Medulla oblongata (tissue), 1 donor: ENCODE measurements around the gene SMARCC2.
A peak's percentile ranks its signal among the peaks of the same experiment; 100 is the strongest.
"Not testable (repeated sequence)": the region's sequence is repeated elsewhere in the genome, so short reads cannot be mapped to it uniquely, and the experiment has no call there.

Experiments
- DNase-seq: peaks from one replicate; pipeline ENCODE4 v3.0.0-alpha.2; 2015; ENCODE audit errors: extremely low spot score

Gene SMARCC2

DNA sequence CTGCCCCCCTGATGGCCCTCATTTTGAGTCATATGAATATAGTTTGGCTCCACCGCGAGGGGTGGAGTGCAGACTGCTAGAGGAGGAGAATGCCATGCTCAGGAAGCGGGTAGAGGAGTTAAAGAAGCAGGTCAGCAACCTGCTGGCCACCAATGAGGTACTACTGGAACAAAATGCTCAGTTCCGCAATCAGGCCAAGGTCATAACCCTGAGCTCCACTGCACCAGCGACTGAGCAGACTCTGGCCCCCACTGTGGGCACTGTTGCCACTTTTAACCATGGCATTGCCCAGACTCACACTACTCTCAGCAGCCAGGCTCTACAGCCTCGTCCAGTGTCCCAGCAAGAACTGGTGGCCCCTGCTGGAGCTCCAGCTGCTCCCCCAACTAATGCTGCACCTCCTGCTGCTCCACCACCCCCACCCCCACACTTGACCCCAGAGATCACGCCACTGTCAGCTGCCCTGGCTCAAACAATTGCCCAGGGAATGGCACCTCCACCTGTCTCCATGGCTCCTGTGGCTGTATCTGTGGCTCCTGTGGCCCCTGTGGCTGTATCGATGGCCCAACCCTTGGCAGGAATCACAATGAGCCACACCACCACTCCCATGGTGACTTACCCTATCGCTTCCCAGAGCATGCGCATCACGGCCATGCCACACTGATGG, 67.9 kb downstream of the SMARCC2 start:
- no peak for DNase-seq

DNA sequence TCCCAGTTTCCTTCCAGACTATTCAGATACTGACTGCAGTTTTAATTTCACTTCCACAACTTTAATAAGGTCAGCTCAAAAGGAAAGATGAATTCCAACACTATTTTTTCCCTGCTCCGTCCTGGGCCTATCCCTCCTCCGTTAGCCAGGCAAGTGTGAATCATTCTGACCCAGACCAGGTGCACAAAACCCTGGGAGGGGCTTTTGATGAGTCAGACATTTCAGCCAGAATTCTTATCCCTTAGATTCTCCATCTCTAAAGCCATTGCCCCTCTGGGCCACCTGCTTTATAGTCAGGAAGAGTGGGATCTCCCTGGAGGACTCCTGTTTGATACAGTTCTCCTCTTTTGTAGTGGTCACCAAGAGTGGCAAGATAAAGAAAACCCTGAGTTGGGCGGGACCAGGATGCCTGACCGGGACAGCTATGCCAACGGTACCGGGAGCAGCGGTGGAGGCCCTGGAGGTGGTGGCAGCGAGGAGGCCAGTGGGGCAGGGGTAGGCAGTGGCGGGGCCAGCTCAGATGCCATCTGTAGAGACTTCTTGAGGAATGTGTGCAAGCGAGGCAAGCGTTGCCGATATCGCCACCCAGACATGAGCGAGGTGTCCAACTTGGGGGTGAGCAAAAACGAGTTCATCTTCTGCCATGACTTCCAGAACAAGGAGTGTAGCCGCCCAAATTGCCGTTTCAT, 69.0 kb downstream of the SMARCC2 start:
- no peak for DNase-seq

DNA sequence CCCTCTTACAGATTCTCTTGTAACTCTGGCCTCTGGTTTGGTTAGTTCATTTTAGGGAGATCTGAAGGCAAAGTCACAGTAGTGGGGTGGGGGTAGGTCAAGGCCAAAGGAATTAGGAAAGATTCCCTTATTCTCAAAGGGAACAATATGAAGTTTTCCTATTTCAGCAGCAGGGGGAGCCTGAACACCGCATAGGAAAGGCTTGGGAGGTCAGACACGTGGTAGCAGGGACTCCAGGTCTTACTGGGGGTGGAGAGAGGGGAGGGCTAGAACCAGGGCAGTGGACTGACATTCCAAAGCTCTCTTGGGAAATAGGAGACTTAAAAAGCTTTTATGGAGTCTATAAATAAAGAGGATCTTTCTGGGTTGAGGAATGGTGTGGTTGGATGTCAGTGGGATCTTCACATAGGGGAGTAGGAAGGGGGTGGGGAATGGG, 69.9 kb downstream of the SMARCC2 start:
- peak; percentile 91 for DNase-seq

DNA sequence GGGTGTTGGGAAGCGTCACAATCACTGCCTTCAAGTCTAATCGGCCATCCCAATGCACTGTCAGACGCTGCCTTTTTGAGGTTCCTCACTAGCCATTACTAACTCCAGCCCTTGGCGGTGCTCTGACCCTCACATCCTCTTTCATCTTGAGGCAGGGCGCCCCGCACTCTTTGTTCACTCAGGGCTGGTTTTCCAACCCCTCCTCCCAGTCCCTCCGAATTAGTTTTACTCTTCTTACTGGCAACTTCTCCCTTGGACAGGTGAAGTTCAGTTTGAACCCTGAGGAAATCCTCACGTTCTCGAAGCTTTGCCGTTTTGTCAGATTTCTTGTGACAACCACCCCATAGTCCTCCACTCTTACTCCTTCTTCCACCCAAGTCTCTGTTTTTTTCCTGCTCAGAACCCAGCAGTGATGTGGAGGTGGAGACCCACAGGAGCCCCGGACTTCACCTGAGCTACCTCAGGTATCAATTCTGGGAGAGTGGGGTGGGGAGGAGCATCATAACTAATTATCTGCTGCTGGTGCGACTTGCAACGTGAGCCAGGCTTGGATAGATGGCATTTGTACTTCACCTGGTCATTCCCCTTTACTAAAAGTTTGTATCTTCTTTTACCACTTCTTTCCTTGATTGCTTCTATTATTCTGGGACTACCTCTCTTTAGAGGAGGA, 70.5 kb downstream of the SMARCC2 start:
- no peak for DNase-seq

DNA sequence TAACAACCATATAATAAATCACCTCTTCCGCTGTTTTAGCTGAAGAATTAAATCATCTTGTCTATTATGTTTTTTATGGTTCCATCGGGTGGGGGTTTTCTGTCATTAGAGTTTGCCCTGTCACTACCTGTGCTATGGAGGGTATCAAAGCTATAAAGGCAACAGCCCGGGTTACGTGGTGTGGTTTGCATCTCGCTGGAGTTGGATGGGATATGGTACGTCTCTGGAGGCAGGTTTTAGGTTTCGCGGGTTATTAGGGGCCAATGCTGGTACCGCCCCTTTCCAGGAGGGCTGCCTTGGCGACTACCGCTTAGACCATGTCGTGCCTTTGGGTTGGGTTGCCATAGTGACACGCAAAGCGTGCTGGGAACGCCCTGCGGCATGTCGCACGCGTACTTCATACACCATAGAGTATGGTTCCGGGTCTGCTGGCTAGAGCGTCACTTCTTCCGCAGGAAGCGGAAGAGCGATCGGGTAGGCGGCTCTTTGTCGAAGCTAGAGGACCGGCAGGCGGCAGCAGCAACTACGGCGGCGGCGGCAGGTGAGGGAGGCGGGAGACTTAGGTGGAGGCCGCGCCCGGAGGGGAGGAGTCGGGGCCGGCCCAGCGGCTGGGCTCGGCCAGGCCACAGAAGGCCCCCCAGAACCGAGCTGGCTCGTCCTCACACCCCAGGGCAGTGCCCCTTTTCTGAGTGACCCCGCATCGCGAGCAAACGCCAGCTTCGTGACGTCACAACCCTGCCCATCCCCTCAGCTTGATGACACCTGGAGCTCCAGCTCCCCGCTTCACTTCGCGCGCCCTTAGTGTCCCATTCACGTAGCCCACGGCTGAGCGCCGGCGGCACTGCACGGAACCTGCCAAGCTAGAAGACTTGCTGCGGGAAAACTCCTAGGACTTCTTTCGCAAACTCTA, 71.2 kb downstream of the SMARCC2 start, which contains the start of gene ZC3H10:
Gene ZC3H10 (plus strand): TSS at position 489 of the 910 bp plus-strand sequence. CDS start 2,297 bp downstream, outside the sequence.
- peak; percentile 99 for DNase-seq

DNA sequence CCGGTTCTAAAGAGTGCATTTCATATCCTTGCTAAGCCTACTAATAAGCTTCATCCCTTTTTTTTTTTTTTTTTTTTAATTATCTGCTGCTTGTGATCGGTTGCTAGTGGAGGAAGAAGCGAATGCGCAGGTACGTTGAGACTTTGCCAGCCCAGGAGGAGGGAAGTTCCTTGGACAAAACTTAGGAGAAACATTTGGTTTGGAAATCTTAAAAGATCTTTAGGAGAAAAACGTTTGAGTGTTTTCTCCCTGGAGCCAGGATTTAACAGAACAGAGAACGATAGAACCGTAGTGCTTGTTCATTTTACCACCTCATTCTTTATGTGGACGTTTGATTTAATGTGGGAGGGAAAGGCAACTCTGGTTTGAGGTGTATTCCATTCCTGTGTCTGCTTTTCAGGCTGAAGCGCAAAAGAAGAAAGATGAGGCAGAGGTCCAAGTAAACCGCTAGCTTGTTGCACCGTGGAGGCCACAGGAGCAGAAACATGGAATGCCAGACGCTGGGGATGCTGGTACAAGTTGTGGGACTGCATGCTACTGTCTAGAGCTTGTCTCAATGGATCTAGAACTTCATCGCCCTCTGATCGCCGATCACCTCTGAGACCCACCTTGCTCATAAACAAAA, 72.1 kb downstream of the SMARCC2 start:
- DNase-seq: not testable (repeated sequence)

DNA sequence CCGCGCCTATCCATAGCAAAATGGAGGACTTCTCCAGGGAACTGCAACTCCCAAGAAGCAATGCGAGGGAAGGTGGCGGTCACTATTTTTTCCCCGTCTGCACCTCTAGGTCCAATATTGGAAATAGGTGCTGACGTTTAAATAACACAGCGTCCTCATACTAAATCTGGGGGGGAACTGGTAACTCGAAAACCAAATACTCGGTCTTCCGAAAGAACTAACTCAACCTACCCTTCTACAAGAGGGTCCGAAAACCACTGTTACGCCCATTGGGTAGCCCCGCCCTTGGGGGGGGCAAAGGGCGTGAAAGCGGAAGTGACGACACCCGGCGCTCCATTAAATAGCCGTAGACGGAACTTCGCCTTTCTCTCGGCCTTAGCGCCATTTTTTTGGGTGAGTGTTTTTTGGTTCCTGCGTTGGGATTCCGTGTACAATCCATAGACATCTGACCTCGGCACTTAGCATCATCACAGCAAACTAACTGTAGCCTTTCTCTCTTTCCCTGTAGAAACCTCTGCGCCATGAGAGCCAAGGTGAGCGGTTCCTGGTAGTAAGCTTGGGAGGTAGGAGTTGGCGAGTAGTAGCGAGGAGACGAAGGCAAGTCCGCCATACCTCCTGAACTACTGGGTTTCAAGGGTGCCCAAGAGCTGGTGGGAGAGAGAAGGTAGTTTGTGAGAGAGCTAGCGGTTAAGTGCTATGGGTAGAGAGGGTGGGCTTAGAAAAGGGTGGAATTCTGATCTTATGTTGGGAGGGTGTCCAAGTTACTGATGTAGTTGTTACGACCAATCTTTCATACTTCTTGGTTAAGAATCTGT, 72.8 kb downstream of the SMARCC2 start, which contains the start of gene RPL41:
Gene RPL41 (plus strand): TSS at position 367 of the 815 bp plus-strand sequence.
- DNase-seq: peak; percentile 98

DNA sequence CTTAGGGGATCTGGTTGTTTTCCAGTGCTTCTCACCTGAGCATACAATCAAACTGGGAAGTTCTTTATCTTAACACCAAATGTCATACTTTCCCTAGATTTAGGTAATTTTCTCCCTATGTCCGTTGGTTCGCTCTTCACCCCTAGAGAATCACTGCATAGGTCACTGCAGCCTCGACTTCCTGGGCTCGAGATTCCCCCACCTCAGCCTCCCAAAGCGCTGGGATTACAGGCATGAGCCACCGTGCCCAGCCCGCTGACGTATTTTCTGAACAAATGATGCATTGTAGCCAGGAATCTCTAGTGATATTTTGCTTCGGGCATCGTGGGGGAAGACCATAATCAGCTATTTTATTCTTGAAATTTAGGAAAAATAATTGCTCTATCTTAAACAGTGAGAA, 74.0 kb downstream of the SMARCC2 start:
- peak; percentile 28 for DNase-seq

DNA sequence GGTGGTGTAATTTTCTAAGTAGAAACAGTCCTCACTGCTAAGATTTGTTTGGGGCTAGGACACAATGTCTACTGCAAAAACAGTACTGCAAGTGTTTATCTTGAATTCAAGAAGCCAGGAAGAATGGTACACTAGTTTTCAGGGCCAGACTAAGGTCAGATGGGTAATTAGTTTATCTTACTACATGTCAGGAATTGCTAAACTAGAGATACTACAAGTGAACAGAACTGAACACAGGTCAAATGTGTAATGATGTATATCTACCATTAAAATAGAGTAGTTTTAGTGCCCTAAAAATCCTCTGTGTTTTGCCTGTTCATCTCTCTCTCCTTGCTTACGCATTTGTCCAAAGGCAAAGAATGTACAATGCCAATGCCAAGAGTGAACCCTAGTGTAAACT, 75.2 kb downstream of the SMARCC2 start:
- DNase-seq: no peak
